Adrenal gland (tissue), 12 donors: ENCODE data around the gene GPC6. TPM values are rescaled to one million over a fixed set of nuclear protein-coding genes. Genes with fewer than 3 reads are reported as not detected.

Source experiments
- DNase-seq, 7 donors: peaks; one replicate each; pipeline ENCODE4 v3.0.0-alpha.2; 2019 to 2020
- H3K27ac ChIP-seq, 5 donors: fragments of 200-600 bp; sonication (generic) in 4 of 5; 1 replicate in 3 of 5; 2 replicates in 2 of 5; pipeline versions ENCODE4 v1.5.1 to v1.8.0; 2016 to 2020; ENCODE audit warnings: mild to moderate bottlenecking in 1 of 5
- H3K27me3 ChIP-seq: fragments of 200-600 bp; 2 replicates; pipeline ENCODE4 v1.8.0; 2021
- H3K36me3 ChIP-seq, 2 donors: fragments of 200-600 bp; replicated peaks in 1 of 2; 1 replicate in 1 of 2; 2 replicates in 1 of 2; pipeline versions ENCODE4 v1.5.1 to v1.8.0; 2018 to 2022
- H3K4me1 ChIP-seq, 2 donors: fragments of 200-600 bp; replicated peaks in 1 of 2; 1 replicate in 1 of 2; 2 replicates in 1 of 2; pipeline versions ENCODE4 v1.5.1 to v1.8.0; 2018 to 2021
- H3K4me3 ChIP-seq, 4 donors: fragments of 200-600 bp; sonication (generic) in 3 of 4; one replicate each; pipeline ENCODE4 v1.5.1; 2016 to 2018
- H3K9me3 ChIP-seq, 3 donors: fragments of 200-600 bp; sonication (generic) in 1 of 3; replicated peaks in 1 of 3; 1 replicate in 2 of 3; 2 replicates in 1 of 3; pipeline versions ENCODE4 v1.5.1 to v1.8.0; 2016 to 2021
- CTCF ChIP-seq, 6 experiments: fragments of 450-650 bp in 4 of 6; fragments of 200-600 bp in 2 of 6; sonication (generic) in 1 of 6; IDR thresholded peaks; 1 replicate in 5 of 6; 2 replicates in 1 of 6; pipeline versions ENCODE4 v1.5.1 to v1.8.0; 2016 to 2021; ENCODE audit warnings: antibody characterized with exemption in 6 of 6, mild to moderate bottlenecking in 2 of 6, moderate library complexity in 1 of 6
- POLR2A ChIP-seq, 2 donors: fragments of 450-650 bp; IDR thresholded peaks; one replicate each; pipeline ENCODE4 v1.6.1; 2017; ENCODE audit warnings: antibody characterized with exemption in 2 of 2, mild to moderate bottlenecking in 2 of 2, moderate library complexity in 1 of 2
- WGBS, 4 donors: extraction: QIAGEN DNeasy Blood & Tissue Kit in 2 of 4; methylation state at CpG; one replicate each; pipeline versions ENCODE4 v1.1.5 to v1.1.7; 2013 to 2017; 5-methylcytosine and 5-hydroxymethylcytosine counted together
- intact Hi-C, 2 donors: fragments of 100-400 bp; cut with DNase I; formaldehyde crosslinking; loops; one replicate each; pipeline versions ENCODE4 v1.14.1 to v1.15.0; 2022 to 2023
- polyA plus RNA-seq, 3 donors: library from polyadenylated mRNA; stranded (reverse); fragments of 200-250 nt in 2 of 3; fragments of 350-450 nt in 1 of 3; fragmentation: Illumina TruSeq in 1 of 3; extraction: RNeasy Lipid Tissue Mini Kit (QIAGEN cat#74804) in 1 of 3; gene quantifications; one replicate each; pipeline ENCODE4 v1.2.3, GENCODE V29; 2013 to 2014
- total RNA-seq, 9 donors: library from RNA; depleted of rRNA in 4 of 9; stranded (reverse); fragments of >200 nt in 4 of 9; fragments of 120-200 nt in 1 of 9; fragmentation: NEBNext Ultra II Directional in 1 of 9; extraction: Animal tissue kit (Norgen Biotek cat#: 25700) in 1 of 9; gene quantifications; one replicate each; pipeline versions ENCODE4 v1.1.0 to v1.2.4, GENCODE V29; 2013 to 2023
- donor health status: healthy with polysubstance abuse.
- donor health status: Bipolar disorder and iron deficiency.
- donor health status: DM: yes; HTN: yes; CAD: no.
- donor health status: DM: no; HTN: no; CAD: no.
- donor health status: DM: no; HTN: no; CAD: no.
- donor health status: DM: yes; HTN: yes; CAD: no.

The GPC6 gene
- total and polyA plus RNA-seq, 12 donors: 0.37 to 62.3 (median 2.5) TPM

- H3K27me3 ChIP-seq: no peaks in the 10 kb centered on the region
These were observed 547.9 kb downstream of the GPC6 start for GRCh38 chr13:93774506-93774905.

GRCh38 chr13:93775027-93775426 lies 548.4 kb downstream of the GPC6 start:
- no peaks in the 10 kb centered on the region for H3K36me3 ChIP-seq
- no peaks in the 10 kb centered on the region for H3K27me3 ChIP-seq
- intact Hi-C loops: no loop called here
- no peaks in the 10 kb centered on the region for H3K4me1 ChIP-seq
- no peak for TF ChIP-seq CTCF (IDR thresholded peaks at IDR 0.05)
- TF ChIP-seq POLR2A (IDR thresholded peaks at IDR 0.05): no peak
- WGBS, 4 donors: 82 to 90% (median 87%) methylated on average over 4 of the region's 4 CpGs
- H3K9me3 ChIP-seq: no peaks in the 10 kb centered on the region
- DNase-seq: no peak
- H3K4me3 ChIP-seq: no peak overlapping the region
- no peak overlapping the region for H3K27ac ChIP-seq

More at GRCh38 chr13:93774506-93774905, 547.9 kb downstream of the GPC6 start:
- 80 to 92% (median 85%) methylated on average over 2 of the region's 2 CpGs for WGBS, 4 donors
- no peak for DNase-seq
- Histone ChIP-seq H3K9me3 (no peaks in the 10 kb centered on the region), H3K4me1 (no peaks in the 10 kb centered on the region), H3K27ac (no peak overlapping the region), H3K4me3 (no peak overlapping the region), H3K36me3 (no peaks in the 10 kb centered on the region)
- intact Hi-C loops: no loop called here
- TF ChIP-seq POLR2A (IDR thresholded peaks at IDR 0.05): no peak
- no peak for TF ChIP-seq CTCF (IDR thresholded peaks at IDR 0.05)

GRCh38 chr13:93775507-93776108 lies 549.0 kb downstream of the GPC6 start:
- Histone ChIP-seq H3K4me1 (no peaks in the 10 kb centered on the region), H3K27me3 (no peaks in the 10 kb centered on the region), H3K27ac (no peak overlapping the region), H3K36me3 (no peaks in the 10 kb centered on the region), H3K9me3 (no peaks in the 10 kb centered on the region), H3K4me3 (no peak overlapping the region)
- WGBS, 4 donors: 59 to 65% (median 64%) methylated on average over 8 of the region's 8 CpGs
- intact Hi-C loops: no loop called here
- no peak for DNase-seq
- no peak for TF ChIP-seq CTCF (IDR thresholded peaks at IDR 0.05)
- TF ChIP-seq POLR2A (IDR thresholded peaks at IDR 0.05): no peak

GRCh38 chr13:93776936-93777335 lies 550.3 kb downstream of the GPC6 start:
- intact Hi-C loops: no loop called here
- no peak overlapping the region for H3K27ac ChIP-seq

More at GRCh38 chr13:93776936-93777335, 550.3 kb downstream of the GPC6 start:
- Histone ChIP-seq H3K9me3 (no peaks in the 10 kb centered on the region), H3K4me3 (no peak overlapping the region), H3K27me3 (no peaks in the 10 kb centered on the region), H3K36me3 (no peaks in the 10 kb centered on the region), H3K4me1 (no peaks in the 10 kb centered on the region)
- no peak for DNase-seq
- TF ChIP-seq CTCF (IDR thresholded peaks at IDR 0.05) (no peak), POLR2A (IDR thresholded peaks at IDR 0.05) (no peak)
- WGBS, 4 donors: 81 to 85% (median 82%) methylated on average over 5 of the region's 5 CpGs
